ENCODE results near the gene RUFY4.
"Not testable (repeated sequence)": the region's sequence is repeated elsewhere in the genome, so short reads cannot be mapped to it uniquely, and the experiment has no call there.

The RUFY4 gene

DNA sequence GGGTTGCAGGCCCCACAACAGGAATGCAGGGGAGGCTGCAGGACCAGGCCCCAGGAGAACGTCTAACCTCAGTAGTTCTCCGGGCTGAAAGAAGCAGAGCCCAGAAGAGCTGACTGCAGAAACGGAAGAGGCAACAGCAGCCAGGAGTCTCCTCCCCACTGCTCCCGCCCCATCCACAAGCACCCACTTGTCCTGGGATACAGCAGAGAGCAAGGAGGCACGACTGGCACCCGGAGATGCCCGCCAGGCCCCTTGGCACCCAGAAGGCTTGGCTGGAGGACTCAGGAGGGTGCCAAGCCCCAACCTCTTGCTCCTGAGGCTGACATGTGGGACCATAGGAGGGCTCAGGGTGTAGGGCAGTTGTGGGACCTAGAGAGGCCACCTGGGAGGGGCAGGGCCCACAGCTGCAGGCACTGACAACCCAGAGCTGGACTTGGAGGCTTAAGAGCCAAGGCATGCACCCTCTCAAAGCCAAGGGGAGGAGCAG lies 37.2 kb upstream of the RUFY4 start:
- DNase-seq (ENCODE audit: low spot score), result no peak

- no peak for DNase-seq (ENCODE audit: low spot score)
These were observed 36.5 kb upstream of the RUFY4 start for GRCh38 chr2:218032336-218033171.

- DNase-seq (ENCODE audit: low spot score), result no peak
These were observed 35.9 kb upstream of the RUFY4 start for GRCh38 chr2:218033208-218033589.

- DNase-seq (ENCODE audit: low spot score), result no peak
These were observed 35.2 kb upstream of the RUFY4 start for GRCh38 chr2:218033590-218034496.

DNA sequence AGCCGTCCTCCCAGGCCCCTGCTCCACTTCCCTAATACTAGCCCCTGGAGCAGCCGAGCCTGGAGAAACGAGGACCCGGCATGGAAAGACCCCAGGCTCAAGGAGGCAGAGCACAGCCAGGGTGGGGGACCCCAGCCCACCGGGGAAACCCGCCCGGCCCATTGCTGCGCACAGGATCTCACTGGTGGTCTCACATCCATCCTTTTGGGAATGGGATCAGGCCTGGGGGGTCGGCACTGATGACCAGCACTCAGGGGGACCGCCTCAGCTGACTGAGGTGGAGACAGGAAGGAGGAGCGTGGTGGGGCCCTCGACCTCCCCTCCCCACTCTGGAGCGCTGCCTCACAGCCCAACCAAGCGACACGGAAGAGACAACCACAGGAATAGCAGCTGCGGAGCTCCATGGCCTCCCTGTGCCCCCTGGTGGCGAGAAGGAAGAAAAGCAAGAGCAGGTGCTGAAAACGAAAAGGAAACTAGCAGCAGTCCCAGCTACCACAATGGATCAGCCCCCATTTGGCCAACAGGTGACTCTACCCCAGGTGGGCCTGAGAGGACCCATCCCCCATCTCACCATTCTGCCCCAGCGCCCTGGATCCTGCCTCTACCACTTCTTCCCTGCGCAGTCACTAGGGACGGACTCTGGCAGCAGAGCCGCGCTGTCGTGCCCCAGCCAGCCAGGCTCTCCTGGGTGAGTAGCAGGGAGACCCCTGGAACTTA lies 34.4 kb upstream of the RUFY4 start:
- peak; percentile 90 for DNase-seq (ENCODE audit: low spot score)

DNA sequence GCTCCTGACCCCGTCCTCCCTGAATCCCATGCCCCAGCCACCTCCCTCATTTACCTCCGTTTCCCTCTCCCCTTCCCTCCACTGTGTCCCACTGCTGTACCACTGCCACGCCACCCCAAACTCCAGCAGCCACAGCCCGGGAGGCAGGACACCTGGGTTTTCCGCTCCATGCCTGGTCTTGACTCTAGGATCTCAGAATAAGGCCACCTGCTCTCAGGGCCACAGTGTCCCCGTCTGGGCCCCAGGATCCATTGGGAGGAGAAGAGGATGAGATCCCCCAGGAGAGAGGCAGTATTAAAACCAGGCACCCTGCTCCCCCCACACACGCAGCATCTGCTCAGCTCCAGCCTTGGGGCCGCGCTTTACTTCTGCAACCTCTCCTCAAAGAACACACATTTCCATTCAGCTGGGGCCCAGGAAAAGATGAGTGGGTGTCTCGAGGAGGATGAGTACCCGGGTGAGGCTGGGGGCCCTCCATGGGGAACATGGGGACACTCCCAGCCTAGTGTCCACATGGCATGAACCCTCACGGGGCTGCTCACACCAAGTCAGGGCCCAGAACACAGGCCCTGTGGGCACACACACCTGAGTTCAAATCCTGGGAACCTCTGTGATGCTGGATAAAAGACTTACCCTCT lies 33.5 kb upstream of the RUFY4 start:
- no peak for DNase-seq (ENCODE audit: low spot score)

DNA sequence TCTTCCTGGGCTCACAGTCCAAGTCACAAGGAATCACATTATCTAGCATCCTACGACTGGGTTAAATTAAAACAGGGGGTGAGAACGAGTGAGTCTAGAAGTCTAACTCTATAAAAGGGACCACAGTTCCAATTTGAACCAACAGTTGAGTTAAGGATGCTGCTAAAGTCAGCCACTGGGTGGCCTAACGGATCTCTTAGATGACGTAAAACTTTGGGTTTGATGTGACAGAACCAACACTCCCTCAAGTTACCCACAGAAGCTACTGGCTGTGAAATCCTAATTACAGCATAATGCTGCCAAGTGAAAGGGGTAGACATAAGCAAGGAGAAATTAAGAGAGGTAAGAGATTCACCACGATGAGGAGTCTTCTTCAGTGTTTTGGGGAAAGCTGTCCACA lies 32.7 kb upstream of the RUFY4 start:
- DNase-seq (ENCODE audit: low spot score), result no peak

DNA sequence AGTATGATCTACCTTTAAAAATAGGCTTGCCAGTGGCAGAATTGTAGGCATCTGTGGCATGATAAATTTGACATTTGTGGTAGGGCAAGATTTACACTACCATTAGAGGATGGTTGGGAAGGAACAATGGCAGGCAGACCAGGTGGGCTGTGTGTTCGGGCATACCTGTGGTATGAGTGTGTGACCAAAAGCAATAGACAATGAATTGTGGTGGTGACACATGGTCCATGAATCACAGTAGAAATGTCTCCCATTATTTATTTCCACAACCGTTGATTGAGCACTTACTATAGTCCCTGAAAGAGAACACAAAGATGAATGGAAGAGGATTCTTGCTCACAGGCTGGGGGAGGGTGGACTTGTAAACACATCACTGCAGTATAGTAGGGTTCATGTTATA lies 29.9 kb upstream of the RUFY4 start:
- DNase-seq (ENCODE audit: low spot score), result no peak

DNA sequence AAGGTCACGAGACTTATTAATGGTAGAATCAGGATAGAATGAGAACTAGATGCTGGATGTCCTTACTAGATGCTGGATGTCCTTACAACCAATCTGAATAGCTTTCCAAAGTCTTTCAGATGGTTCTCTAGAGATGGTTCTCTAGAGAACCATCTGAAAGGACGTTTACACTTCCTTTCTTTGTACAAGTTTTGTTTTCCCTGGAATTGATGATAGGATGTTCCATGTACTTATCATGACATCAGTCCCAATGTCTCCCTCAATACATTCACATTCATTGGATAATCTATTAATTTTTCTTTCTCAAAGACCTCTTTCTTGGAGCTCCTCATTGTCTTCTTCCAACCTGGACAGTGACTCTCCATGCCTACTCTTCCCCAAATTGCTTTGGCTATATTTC lies 28.2 kb upstream of the RUFY4 start:
- no peak for DNase-seq (ENCODE audit: low spot score)

- DNase-seq (ENCODE audit: low spot score), result no peak
These were observed 27.5 kb upstream of the RUFY4 start for GRCh38 chr2:218041302-218042168.

- no peak for DNase-seq (ENCODE audit: low spot score)
These were observed 26.0 kb upstream of the RUFY4 start for GRCh38 chr2:218043100-218043499.

- DNase-seq (ENCODE audit: low spot score), result no peak
These were observed 25.3 kb upstream of the RUFY4 start for GRCh38 chr2:218043701-218044109.

- not testable (repeated sequence) for DNase-seq (ENCODE audit: low spot score)
These were observed 24.5 kb upstream of the RUFY4 start for GRCh38 chr2:218044599-218044998.

DNA sequence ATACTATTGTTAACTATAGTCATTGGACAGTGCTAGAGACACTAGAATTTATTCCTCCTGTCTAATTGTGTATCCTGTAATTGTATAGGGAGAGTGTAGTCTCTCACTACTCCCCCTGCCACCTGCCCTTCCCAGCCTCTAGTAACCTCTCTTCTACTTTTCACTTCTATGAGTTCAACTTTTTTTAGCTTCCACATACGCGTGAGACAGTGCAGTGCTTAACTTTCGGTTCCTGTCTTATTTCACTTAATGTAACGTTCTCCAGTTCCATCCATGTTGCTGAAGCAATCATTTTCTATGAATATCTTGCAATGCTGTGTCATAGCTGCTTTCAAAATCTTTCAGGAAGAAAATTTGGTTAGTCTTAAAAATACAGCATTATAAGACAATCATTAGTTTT lies 22.8 kb upstream of the RUFY4 start:
- peak; percentile 44 for DNase-seq (ENCODE audit: low spot score)

- DNase-seq (ENCODE audit: low spot score), result no peak
These were observed 21.4 kb upstream of the RUFY4 start for GRCh38 chr2:218047536-218048225.

DNA sequence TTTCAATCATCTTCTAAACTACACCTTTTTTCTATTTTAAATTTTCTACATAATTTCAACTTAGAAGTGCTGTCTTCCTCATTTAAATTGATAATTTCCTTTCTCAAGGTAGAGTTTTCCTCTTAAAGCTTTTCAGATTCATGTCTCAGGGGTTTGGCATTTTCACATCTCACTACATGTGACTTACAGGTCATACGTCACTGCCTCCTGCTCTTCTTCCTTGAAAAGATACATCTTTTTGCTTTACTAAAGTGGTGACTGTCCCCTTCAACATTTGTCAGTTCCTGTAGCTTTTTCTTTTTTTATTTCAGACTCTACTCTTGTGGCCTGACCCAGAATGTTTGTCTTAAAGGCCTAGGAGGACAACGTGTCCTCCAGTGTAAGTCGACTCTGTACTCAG lies 17.1 kb upstream of the RUFY4 start:
- no peak for DNase-seq (ENCODE audit: low spot score)

DNA sequence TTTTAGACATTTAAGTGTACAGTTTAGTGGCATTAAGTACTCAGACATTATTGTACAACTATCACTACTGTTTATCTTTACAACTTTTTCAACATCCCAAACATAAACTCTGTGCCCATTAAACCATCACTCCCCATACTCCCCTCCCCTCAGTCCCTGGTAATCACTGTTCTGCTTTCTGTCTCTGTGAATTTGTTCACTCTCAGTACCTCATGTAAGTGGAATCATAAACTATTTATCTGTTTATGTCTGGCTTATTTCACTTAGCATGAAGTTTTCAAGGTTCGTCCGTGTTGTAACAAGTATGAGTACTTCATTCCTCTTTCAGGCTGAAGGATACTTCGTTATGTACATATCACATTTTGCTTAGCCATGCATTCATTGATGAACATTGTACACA lies 9.8 kb upstream of the RUFY4 start:
- DNase-seq (ENCODE audit: low spot score), result no peak

- DNase-seq (ENCODE audit: low spot score), result no peak
These were observed 8.9 kb upstream of the RUFY4 start for GRCh38 chr2:218060118-218060517.

GRCh38 chr2:218060950-218061660 lies 7.9 kb upstream of the RUFY4 start:
- DNase-seq (ENCODE audit: low spot score), result no peak

GRCh38 chr2:218063486-218063885 lies 5.6 kb upstream of the RUFY4 start:
- DNase-seq (ENCODE audit: low spot score), result no peak

Data from Ammon's horn (tissue), 1 donor.